HL-60 (cell line): ENCODE results near the gene MRPL21.
"Not testable (repeated sequence)": the region's sequence is repeated elsewhere in the genome, so short reads cannot be mapped to it uniquely, and the experiment has no call there.

Source experiments
- DNase-seq, 2 experiments: peaks; one replicate each; pipeline ENCODE4 v3.0.0-alpha.2; 2010 to 2020; ENCODE audit warnings: low read depth in 1 of 2, low spot score in 1 of 2
- H3K27ac ChIP-seq: fragments of 250-450 bp; sonication (Bioruptor Pico); replicated peaks from 2 replicates; pipeline ENCODE4 v1.5.1; 2020; ENCODE audit warnings: mild to moderate bottlenecking, moderate library complexity
- H3K27me3 ChIP-seq: fragments of 250-450 bp; sonication (Bioruptor Pico); 2 replicates; pipeline ENCODE4 v1.5.1; 2021; ENCODE audit warnings: mild to moderate bottlenecking, moderate library complexity; ENCODE audit not compliant: insufficient read depth, poor library complexity, severe bottlenecking
- H3K4me3 ChIP-seq: replicated peaks from 2 replicates; pipeline ENCODE4 v1.5.1; 2011; ENCODE audit warnings: mild to moderate bottlenecking, control low read depth, low read length; ENCODE audit not compliant: insufficient read depth
- GABPA ChIP-seq: IDR thresholded peaks from 2 replicates; pipeline ENCODE4 v1.6.1; 2012; ENCODE audit warnings: low read depth
- POLR2AphosphoS5 ChIP-seq: IDR thresholded peaks from 2 replicates; pipeline ENCODE4 v1.6.1; 2012; ENCODE audit warnings: low read depth
- SPI1 ChIP-seq: IDR thresholded peaks from 2 replicates; pipeline ENCODE4 v1.6.1; 2012; ENCODE audit warnings: low read depth, mild to moderate bottlenecking, borderline replicate concordance
- TF ChIP-seq, protein P1 (sequence below): IDR thresholded peaks from 2 replicates; pipeline ENCODE4 v1.6.1; 2012; ENCODE audit warnings: low read depth; ENCODE audit not compliant: insufficient replicate concordance
- TF ChIP-seq, protein P2 (sequence below): IDR thresholded peaks from one replicate; pipeline ENCODE4 v1.5.1; 2011; ENCODE audit warnings: low read length, control low read depth, inconsistent platforms; ENCODE audit not compliant: insufficient read depth

MRPL21 gene

GRCh38 chr11:68862421-68862820 lies 41.2 kb downstream of the MRPL21 start:
- Histone ChIP-seq H3K4me3 (no peak overlapping the region), H3K27ac (no peak overlapping the region), H3K27me3 (no peaks in the 10 kb centered on the region)
- DNase-seq: no peak
- TF ChIP-seq POLR2AphosphoS5: no peak
- no peak for TF ChIP-seq GABPA
- no peak for TF ChIP-seq SPI1
- TF ChIP-seq, protein P1, sequence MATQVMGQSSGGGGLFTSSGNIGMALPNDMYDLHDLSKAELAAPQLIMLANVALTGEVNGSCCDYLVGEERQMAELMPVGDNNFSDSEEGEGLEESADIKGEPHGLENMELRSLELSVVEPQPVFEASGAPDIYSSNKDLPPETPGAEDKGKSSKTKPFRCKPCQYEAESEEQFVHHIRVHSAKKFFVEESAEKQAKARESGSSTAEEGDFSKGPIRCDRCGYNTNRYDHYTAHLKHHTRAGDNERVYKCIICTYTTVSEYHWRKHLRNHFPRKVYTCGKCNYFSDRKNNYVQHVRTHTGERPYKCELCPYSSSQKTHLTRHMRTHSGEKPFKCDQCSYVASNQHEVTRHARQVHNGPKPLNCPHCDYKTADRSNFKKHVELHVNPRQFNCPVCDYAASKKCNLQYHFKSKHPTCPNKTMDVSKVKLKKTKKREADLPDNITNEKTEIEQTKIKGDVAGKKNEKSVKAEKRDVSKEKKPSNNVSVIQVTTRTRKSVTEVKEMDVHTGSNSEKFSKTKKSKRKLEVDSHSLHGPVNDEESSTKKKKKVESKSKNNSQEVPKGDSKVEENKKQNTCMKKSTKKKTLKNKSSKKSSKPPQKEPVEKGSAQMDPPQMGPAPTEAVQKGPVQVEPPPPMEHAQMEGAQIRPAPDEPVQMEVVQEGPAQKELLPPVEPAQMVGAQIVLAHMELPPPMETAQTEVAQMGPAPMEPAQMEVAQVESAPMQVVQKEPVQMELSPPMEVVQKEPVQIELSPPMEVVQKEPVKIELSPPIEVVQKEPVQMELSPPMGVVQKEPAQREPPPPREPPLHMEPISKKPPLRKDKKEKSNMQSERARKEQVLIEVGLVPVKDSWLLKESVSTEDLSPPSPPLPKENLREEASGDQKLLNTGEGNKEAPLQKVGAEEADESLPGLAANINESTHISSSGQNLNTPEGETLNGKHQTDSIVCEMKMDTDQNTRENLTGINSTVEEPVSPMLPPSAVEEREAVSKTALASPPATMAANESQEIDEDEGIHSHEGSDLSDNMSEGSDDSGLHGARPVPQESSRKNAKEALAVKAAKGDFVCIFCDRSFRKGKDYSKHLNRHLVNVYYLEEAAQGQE: no peak
- TF ChIP-seq, protein P2, sequence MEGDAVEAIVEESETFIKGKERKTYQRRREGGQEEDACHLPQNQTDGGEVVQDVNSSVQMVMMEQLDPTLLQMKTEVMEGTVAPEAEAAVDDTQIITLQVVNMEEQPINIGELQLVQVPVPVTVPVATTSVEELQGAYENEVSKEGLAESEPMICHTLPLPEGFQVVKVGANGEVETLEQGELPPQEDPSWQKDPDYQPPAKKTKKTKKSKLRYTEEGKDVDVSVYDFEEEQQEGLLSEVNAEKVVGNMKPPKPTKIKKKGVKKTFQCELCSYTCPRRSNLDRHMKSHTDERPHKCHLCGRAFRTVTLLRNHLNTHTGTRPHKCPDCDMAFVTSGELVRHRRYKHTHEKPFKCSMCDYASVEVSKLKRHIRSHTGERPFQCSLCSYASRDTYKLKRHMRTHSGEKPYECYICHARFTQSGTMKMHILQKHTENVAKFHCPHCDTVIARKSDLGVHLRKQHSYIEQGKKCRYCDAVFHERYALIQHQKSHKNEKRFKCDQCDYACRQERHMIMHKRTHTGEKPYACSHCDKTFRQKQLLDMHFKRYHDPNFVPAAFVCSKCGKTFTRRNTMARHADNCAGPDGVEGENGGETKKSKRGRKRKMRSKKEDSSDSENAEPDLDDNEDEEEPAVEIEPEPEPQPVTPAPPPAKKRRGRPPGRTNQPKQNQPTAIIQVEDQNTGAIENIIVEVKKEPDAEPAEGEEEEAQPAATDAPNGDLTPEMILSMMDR: no peak

DNA sequence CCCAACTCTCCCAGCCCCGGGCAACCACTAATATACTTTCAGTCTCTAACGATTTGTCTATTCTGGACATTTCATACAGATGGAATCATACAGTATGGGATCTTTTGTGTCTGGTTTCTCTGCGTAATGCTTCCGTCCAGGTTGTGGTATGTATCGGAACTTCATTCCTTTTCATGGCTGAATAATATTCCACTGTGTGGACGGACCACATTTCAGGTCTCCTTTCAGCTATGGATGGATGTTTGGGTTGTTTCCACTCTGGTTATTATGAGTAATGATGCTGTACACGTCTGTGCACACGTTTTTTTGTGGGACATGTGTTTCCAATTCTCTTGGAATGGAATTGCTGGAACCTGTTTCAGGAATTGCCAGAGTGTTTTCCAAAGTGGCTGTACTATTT lies 44.5 kb downstream of the MRPL21 start:
- H3K27ac ChIP-seq: no peak overlapping the region
- TF ChIP-seq GABPA: no peak
- no peak for TF ChIP-seq SPI1
- TF ChIP-seq, protein P2: no peak
- no peak for TF ChIP-seq POLR2AphosphoS5
- TF ChIP-seq, protein P1: no peak
- no peak for DNase-seq

DNA sequence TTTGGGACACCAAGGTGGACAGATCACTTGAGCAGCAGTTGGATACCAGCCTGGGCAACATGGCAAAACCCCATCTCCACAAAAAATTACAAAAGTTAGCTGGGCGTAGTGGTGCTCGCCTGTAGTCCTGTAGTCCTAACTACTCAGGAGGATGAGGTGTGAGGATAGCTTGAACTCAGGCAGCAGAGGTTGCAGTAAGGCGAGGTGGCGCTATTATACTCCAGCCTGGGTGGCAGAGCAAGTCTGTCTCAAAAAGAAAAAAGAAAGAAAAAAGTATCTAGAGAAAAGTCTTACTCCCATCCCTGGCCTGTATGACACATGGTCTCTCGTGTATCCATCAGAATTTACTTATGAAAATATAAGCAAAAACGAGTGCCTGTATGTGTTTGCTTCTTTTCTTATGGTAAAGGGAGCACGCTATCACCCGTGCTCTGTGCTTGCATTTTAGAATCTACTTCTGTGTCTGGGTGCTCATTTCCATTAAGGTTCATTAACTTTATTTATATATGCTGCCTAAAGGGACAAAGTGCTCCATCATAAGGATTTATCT lies 46.5 kb downstream of the MRPL21 start:
- no peak for DNase-seq
- Histone ChIP-seq H3K27ac (no peak overlapping the region), H3K27me3 (no peaks in the 10 kb centered on the region), H3K4me3 (no peak overlapping the region)
- TF ChIP-seq, protein P2: no peak
- TF ChIP-seq POLR2AphosphoS5 (no peak), GABPA (no peak), SPI1 (no peak)
- TF ChIP-seq, protein P1: no peak

More for the DNA sequence above, 44.5 kb downstream of the MRPL21 start:
- no peaks in the 10 kb centered on the region for H3K27me3 ChIP-seq
- H3K4me3 ChIP-seq: no peak overlapping the region

GRCh38 chr11:68856425-68857030 lies 47.1 kb downstream of the MRPL21 start:
- DNase-seq, H3K4me3 ChIP-seq, H3K27ac ChIP-seq, H3K27me3 ChIP-seq: not testable (repeated sequence)
